Epithelial cell of esophagus (primary cell): ENCODE measurements around the gene CCDC197.
A peak's percentile ranks its signal among the peaks of the same experiment; 100 is the strongest.

Experiments
- DNase-seq: peaks from one replicate; pipeline ENCODE4 v3.0.0; 2010; ENCODE audit warnings: low read depth
- H3K4me3 ChIP-seq: 2 replicates; pipeline ENCODE4 v1.5.1; 2011; ENCODE audit warnings: mild to moderate bottlenecking, low read length, control low read depth
- CTCF ChIP-seq: IDR thresholded peaks from 2 replicates; pipeline ENCODE4 v1.5.1; 2011; ENCODE audit warnings: low read depth, mild to moderate bottlenecking, low read length, control low read depth, inconsistent platforms; ENCODE audit not compliant: insufficient read depth; ENCODE audit errors: missing control alignments

Gene CCDC197

GRCh38 chr14:93997082-93997481 is at the start of gene CCDC197:
CCDC197 (plus strand) TSS chr14:93997301; CDS start chr14:93998132, 831 bp downstream.
- no peak for TF ChIP-seq CTCF
- DNase-seq: peak; percentile 21
- no peak within 1 kb of the TSS for H3K4me3 ChIP-seq

- H3K4me3 ChIP-seq: no peak overlapping the region
- no peak for DNase-seq
- no peak for TF ChIP-seq CTCF
These were observed 47.5 kb upstream of the CCDC197 start for GRCh38 chr14:93949511-93950075.

GRCh38 chr14:93950948-93951634 is 46.0 kb upstream of the CCDC197 start:
- no peak overlapping the region for H3K4me3 ChIP-seq
- no peak for TF ChIP-seq CTCF
- no peak for DNase-seq

- no peak for DNase-seq
- TF ChIP-seq CTCF: no peak
- H3K4me3 ChIP-seq: no peak overlapping the region
These were observed 45.2 kb upstream of the CCDC197 start for GRCh38 chr14:93951635-93952540.

GRCh38 chr14:93952829-93953228 is 44.3 kb upstream of the CCDC197 start:
- no peak overlapping the region for H3K4me3 ChIP-seq
- DNase-seq: no peak
- TF ChIP-seq CTCF: no peak

GRCh38 chr14:93953263-93953662 is 43.8 kb upstream of the CCDC197 start:
- no peak for DNase-seq
- H3K4me3 ChIP-seq: no peak overlapping the region
- no peak for TF ChIP-seq CTCF
